Measurements from ENCODE around the gene ERN1.

Gene ERN1

GRCh38 chr17:64095144-64095882 is 34.6 kb downstream of the ERN1 start:
- TF ChIP-seq CTCF (IDR thresholded peaks at IDR 0.05; ENCODE audit: control insufficient read depth, insufficient read depth, low read depth, low read length, missing control alignments), result no peak
- no peak for DNase-seq (ENCODE audit: low read depth)
- no peak overlapping the region for H3K4me3 ChIP-seq (ENCODE audit: control insufficient read depth, low read depth, low read length)

GRCh38 chr17:64094412-64094811 is 35.5 kb downstream of the ERN1 start:
- no peak for DNase-seq (ENCODE audit: low read depth)
- H3K4me3 ChIP-seq (ENCODE audit: control insufficient read depth, low read depth, low read length), result no peak overlapping the region
- TF ChIP-seq CTCF (IDR thresholded peaks at IDR 0.05; ENCODE audit: control insufficient read depth, insufficient read depth, low read depth, low read length, missing control alignments), result no peak

GRCh38 chr17:64092952-64093451 is 36.9 kb downstream of the ERN1 start:
- DNase-seq (ENCODE audit: low read depth), result no peak

GRCh38 chr17:64092113-64092512 is 37.8 kb downstream of the ERN1 start:
- TF ChIP-seq CTCF (IDR thresholded peaks at IDR 0.05; ENCODE audit: control insufficient read depth, insufficient read depth, low read depth, low read length, missing control alignments), result no peak
- DNase-seq (ENCODE audit: low read depth), result no peak
- no peak overlapping the region for H3K4me3 ChIP-seq (ENCODE audit: control insufficient read depth, low read depth, low read length)

More at GRCh38 chr17:64092952-64093451, 36.9 kb downstream of the ERN1 start:
- H3K4me3 ChIP-seq (ENCODE audit: control insufficient read depth, low read depth, low read length), result no peak overlapping the region
- TF ChIP-seq CTCF (IDR thresholded peaks at IDR 0.05; ENCODE audit: control insufficient read depth, insufficient read depth, low read depth, low read length, missing control alignments), result no peak

GRCh38 chr17:64091571-64091970 is 38.4 kb downstream of the ERN1 start:
- DNase-seq (ENCODE audit: low read depth), result no peak
- no peak for TF ChIP-seq CTCF (IDR thresholded peaks at IDR 0.05; ENCODE audit: control insufficient read depth, insufficient read depth, low read depth, low read length, missing control alignments)
- H3K4me3 ChIP-seq (ENCODE audit: control insufficient read depth, low read depth, low read length), result no peak overlapping the region

- DNase-seq (ENCODE audit: low read depth), result no peak
- H3K4me3 ChIP-seq (ENCODE audit: control insufficient read depth, low read depth, low read length), result no peak overlapping the region
- no peak for TF ChIP-seq CTCF (IDR thresholded peaks at IDR 0.05; ENCODE audit: control insufficient read depth, insufficient read depth, low read depth, low read length, missing control alignments)
Measured at GRCh38 chr17:64091116-64091515, 38.8 kb downstream of the ERN1 start.
